HG03432 (cell line): ENCODE results near the gene RRBP1.

Source experiments
- ATAC-seq: cut with Tn5 transposase; IDR thresholded peaks from one replicate; pipeline ENCODE4 v1.9.1; 2021; ENCODE audit warnings: mild to moderate bottlenecking, moderate library complexity; ENCODE audit not compliant: unreplicated experiment

Gene RRBP1

GRCh38 chr20:17625246-17626051 lies 56.6 kb downstream of the RRBP1 start:
- ATAC-seq: no peak

GRCh38 chr20:17624551-17625245 lies 57.3 kb downstream of the RRBP1 start:
- ATAC-seq: no peak

GRCh38 chr20:17624070-17624469 lies 58.0 kb downstream of the RRBP1 start:
- no peak for ATAC-seq

GRCh38 chr20:17622851-17623508 lies 59.1 kb downstream of the RRBP1 start:
- no peak for ATAC-seq

GRCh38 chr20:17622086-17622850 lies 59.8 kb downstream of the RRBP1 start:
- ATAC-seq: no peak

GRCh38 chr20:17621229-17621968 lies 60.6 kb downstream of the RRBP1 start:
- no peak for ATAC-seq

- ATAC-seq: no peak
Observed at GRCh38 chr20:17620371-17621228, 61.4 kb downstream of the RRBP1 start.

- ATAC-seq: no peak
Observed at GRCh38 chr20:17619351-17620093, 62.5 kb downstream of the RRBP1 start.

- no peak for ATAC-seq
Observed at GRCh38 chr20:17618673-17619013, 63.4 kb downstream of the RRBP1 start.

- ATAC-seq: no peak
Observed at GRCh38 chr20:17617868-17618672, 64.0 kb downstream of the RRBP1 start.

GRCh38 chr20:17617212-17617867 lies 64.7 kb downstream of the RRBP1 start:
- ATAC-seq: no peak

- ATAC-seq: no peak
Observed at GRCh38 chr20:17616480-17617211, 65.4 kb downstream of the RRBP1 start.

- ATAC-seq: no peak
Observed at GRCh38 chr20:17615645-17616479, 66.2 kb downstream of the RRBP1 start.

- ATAC-seq: no peak
Observed at GRCh38 chr20:17614812-17615644, 67.0 kb downstream of the RRBP1 start.

GRCh38 chr20:17614176-17614811 lies 67.7 kb downstream of the RRBP1 start:
- no peak for ATAC-seq
